MM.1S (cell line): ENCODE results near the gene CREB3L1.

ENCODE experiments used
- CTCF ChIP-seq: fragments of 300-600 bp; sonication (generic); IDR thresholded peaks from 2 replicates; pipeline ENCODE4 v1.5.1; 2016; ENCODE audit warnings: antibody characterized with exemption, low read length, mixed read lengths
- EZH2phosphoT487 ChIP-seq: fragments of 300-600 bp; sonication (generic); IDR thresholded peaks from 2 replicates; pipeline ENCODE4 v1.6.1; 2018; ENCODE audit warnings: antibody characterized with exemption, low read length

GRCh38 chr11:46346886-46347636 lies 69.6 kb downstream of the CREB3L1 start, which contains the start of gene DGKZ:
- TF ChIP-seq CTCF (peak; percentile 44), EZH2phosphoT487 (no peak)
